IMR-90 (cell line): ENCODE results near the gene SLCO3A1. TPM values are rescaled to one million over a fixed set of nuclear protein-coding genes. Genes with fewer than 3 reads are reported as not detected.

ENCODE experiments used
- ATAC-seq: fragments of 200-7000 bp; cut with Tn5 transposase; 2 replicates; pipeline ENCODE4 v1.9.1; 2020; ENCODE audit warnings: low read depth, mild to moderate bottlenecking, moderate library complexity
- BruUV-seq: library from RNA; stranded (reverse); fragments of 400-500 nt; replicated peaks from 2 replicates; lab custom pipeline; 2021; lab: Mats Ljungman, UMichigan
- CTCF ChIA-PET: fragments of 300-600 bp; formaldehyde crosslinking; extraction: SDS; loops from one replicate; lab custom pipeline; 2021; ENCODE audit warnings: antibody characterized with exemption; lab: Yijun Ruan, JAX
- POLR2A ChIA-PET: fragments of 300-600 bp; sonication (Branson Sonifier 250); formaldehyde crosslinking; loops from one replicate; lab custom pipeline; 2022; ENCODE audit warnings: antibody characterized with exemption; ENCODE audit not compliant: unreplicated experiment; lab: Charles Lee
- DNase-seq: peaks from one replicate; pipeline ENCODE4 v3.0.0; 2013
- H2AFZ ChIP-seq: replicated peaks from 2 replicates; pipeline ENCODE3; 2013; ENCODE audit warnings: low read length, mild to moderate bottlenecking; ENCODE audit not compliant: poor library complexity
- H2AK5ac ChIP-seq: 2 replicates; pipeline ENCODE4 v1.6.1; 2013; ENCODE audit warnings: low read depth, low read length, inconsistent platforms
- H2AK9ac ChIP-seq: replicated peaks from 2 replicates; pipeline ENCODE3; 2013; ENCODE audit warnings: mild to moderate bottlenecking, low read depth, low read length, moderate library complexity; ENCODE audit not compliant: poor library complexity
- H2BK120ac ChIP-seq: 2 replicates; pipeline ENCODE4 v1.6.1; 2013; ENCODE audit warnings: low read depth, low read length, inconsistent platforms
- H2BK15ac ChIP-seq: 3 replicates; pipeline ENCODE4 v1.6.1; 2013; ENCODE audit warnings: low read depth, low read length, inconsistent platforms
- H2BK20ac ChIP-seq: 2 replicates; pipeline ENCODE4 v1.6.1; 2013; ENCODE audit warnings: low read depth, mild to moderate bottlenecking, inconsistent platforms, low read length, moderate library complexity
- H2BK5ac ChIP-seq: 2 replicates; pipeline ENCODE4 v1.6.1; 2013; ENCODE audit warnings: mild to moderate bottlenecking, low read depth, low read length, inconsistent platforms; ENCODE audit not compliant: poor library complexity, severe bottlenecking
- H3K14ac ChIP-seq: replicated peaks from 2 replicates; pipeline ENCODE4 v1.6.1; 2013; ENCODE audit warnings: low read depth, low read length, inconsistent platforms
- H3K18ac ChIP-seq: 2 replicates; pipeline ENCODE4 v1.6.1; 2013; ENCODE audit warnings: low read depth, low read length, control low read depth
- H3K23ac ChIP-seq: 2 replicates; pipeline ENCODE4 v1.6.1; 2013; ENCODE audit warnings: low read depth, low read length, inconsistent platforms
- H3K27ac ChIP-seq: 2 replicates; pipeline ENCODE4 v1.5.1; 2013; ENCODE audit warnings: mild to moderate bottlenecking, control low read depth, low read length; ENCODE audit not compliant: insufficient read depth
- H3K27me3 ChIP-seq: 2 replicates; pipeline ENCODE4 v1.6.1; 2013; ENCODE audit warnings: low read length; ENCODE audit not compliant: control insufficient read depth, insufficient read depth
- H3K36me3 ChIP-seq: 2 replicates; pipeline ENCODE4 v1.6.1; 2013; ENCODE audit warnings: low read length, mixed read lengths; ENCODE audit not compliant: control insufficient read depth, insufficient read depth
- H3K4ac ChIP-seq: 2 replicates; pipeline ENCODE4 v1.6.1; 2013; ENCODE audit warnings: low read depth, low read length, inconsistent platforms
- H3K4me1 ChIP-seq: 2 replicates; pipeline ENCODE4 v1.6.1; 2013; ENCODE audit warnings: low read length, mixed read lengths; ENCODE audit not compliant: control insufficient read depth, insufficient read depth
- H3K4me2 ChIP-seq: 2 replicates; pipeline ENCODE4 v1.6.1; 2013; ENCODE audit warnings: low read depth, mild to moderate bottlenecking, control low read depth, low read length, moderate library complexity
- H3K4me3 ChIP-seq: 2 replicates; pipeline ENCODE4 v1.5.1; 2013; ENCODE audit warnings: low read depth, mild to moderate bottlenecking, control low read depth, low read length, moderate library complexity; ENCODE audit not compliant: insufficient read depth
- H3K56ac ChIP-seq: 2 replicates; pipeline ENCODE4 v1.6.1; 2013; ENCODE audit warnings: low read length, inconsistent platforms; ENCODE audit not compliant: insufficient read depth; ENCODE audit errors: extremely low read depth
- H3K79me1 ChIP-seq, 2 experiments: 2 replicates each; pipeline ENCODE4 v1.6.1; 2013; ENCODE audit warnings: low read length in 2 of 2, inconsistent platforms in 1 of 2, low read depth in 1 of 2
- H3K9ac ChIP-seq: 2 replicates; pipeline ENCODE4 v1.6.1; 2013; ENCODE audit warnings: low read depth, low read length, control low read depth
- H3K9me1 ChIP-seq: 2 replicates; pipeline ENCODE4 v1.6.1; 2013; ENCODE audit warnings: low read length, inconsistent platforms; ENCODE audit not compliant: insufficient read depth
- H3K9me3 ChIP-seq: 2 replicates; pipeline ENCODE4 v1.6.1; 2013; ENCODE audit warnings: low read length; ENCODE audit not compliant: control insufficient read depth, insufficient read depth
- H4K20me1 ChIP-seq: 2 replicates; pipeline ENCODE4 v1.6.1; 2013; ENCODE audit warnings: low read length, inconsistent platforms; ENCODE audit not compliant: insufficient read depth
- H4K5ac ChIP-seq: 2 replicates; pipeline ENCODE4 v1.6.1; 2013; ENCODE audit warnings: mild to moderate bottlenecking, low read depth, low read length, control low read depth
- H4K8ac ChIP-seq, 2 experiments: 2 replicates each; pipeline ENCODE4 v1.6.1; 2013; ENCODE audit warnings: low read depth in 2 of 2, low read length in 2 of 2, control low read depth in 1 of 2, inconsistent platforms in 1 of 2
- H4K91ac ChIP-seq: 2 replicates; pipeline ENCODE4 v1.6.1; 2013; ENCODE audit warnings: low read depth, low read length, inconsistent platforms; ENCODE audit not compliant: insufficient read depth
- MAZ ChIP-seq: IDR thresholded peaks from 2 replicates; pipeline ENCODE4 v1.6.1; 2012; ENCODE audit warnings: low read depth, mild to moderate bottlenecking, low read length, improper control_type of control experiment, moderate library complexity, borderline replicate concordance
- MXI1 ChIP-seq: IDR thresholded peaks from 2 replicates; pipeline ENCODE4 v1.6.1; 2012; ENCODE audit warnings: low read depth, mild to moderate bottlenecking, low read length, moderate library complexity, borderline replicate concordance
- WGBS, 2 experiments: methylation state at CpG; one replicate each; pipeline versions ENCODE4 v1.1.5 to v1.1.7; 2013; ENCODE audit warnings: missing lambda C conversion rate in 2 of 2; ENCODE audit not compliant: insufficient read length in 1 of 2; ENCODE audit errors: extremely low coverage in 2 of 2; 5-methylcytosine and 5-hydroxymethylcytosine counted together
- dilution Hi-C: fragments of 300-500 bp; cut with HindIII; formaldehyde crosslinking; loops from one replicate; pipeline ENCODE4 v1.14.3; 2018; ENCODE audit warnings: low sequenced_read_pairs; ENCODE audit not compliant: unreplicated experiment
- in situ Hi-C: fragments of 300-500 bp; cut with MboI; formaldehyde crosslinking; loops from 3 replicates; pipeline ENCODE4 v1.14.3; 2019; ENCODE audit warnings: low sequenced_read_pairs, inconsistent platforms, mixed read lengths
- intact Hi-C: fragments of 100-400 bp; cut with micrococcal nuclease; formaldehyde crosslinking; loops from 2 replicates; pipeline ENCODE4 v1.10.0; 2022
- polyA plus RNA-seq, 3 experiments: library from polyadenylated mRNA; depleted of rRNA; stranded (reverse); fragments of >200 nt; gene quantifications; 2 replicates each; pipeline ENCODE4 v1.2.3, GENCODE V29; 2012; ENCODE audit warnings: low replicate concordance in 1 of 3
- total RNA-seq: library from RNA; depleted of rRNA; stranded (reverse); fragments of >200 nt; gene quantifications from 2 replicates; pipeline ENCODE4 v1.2.3, GENCODE V29; 2012

SLCO3A1 gene
- total and polyA plus RNA-seq, 2 of the 4 experiments (the other 2 are of a cell fraction): 4.7 to 8.1 TPM

DNA sequence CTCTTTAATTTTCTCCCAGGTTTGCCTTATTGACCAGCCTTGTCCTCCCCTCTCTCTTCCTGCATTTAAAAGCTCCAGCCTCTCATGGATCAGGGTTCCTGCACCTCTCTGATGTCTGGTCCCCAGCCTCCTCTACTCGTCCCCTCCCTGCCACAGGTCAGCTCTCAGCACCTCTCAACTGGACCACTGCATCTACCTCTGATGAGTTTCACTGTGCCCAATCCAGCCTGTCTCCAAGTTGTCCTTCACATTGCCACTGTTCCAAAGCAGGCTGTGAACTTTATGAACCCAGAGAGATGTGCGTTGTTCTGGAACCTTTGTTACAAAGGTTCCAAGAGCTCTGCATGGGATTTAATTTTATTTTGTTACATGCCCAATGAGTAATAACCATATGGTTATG lies 76.6 kb downstream of the SLCO3A1 start:
- Histone ChIP-seq H2BK5ac (no peak overlapping the region), H4K5ac (no peak overlapping the region), H3K36me3 (no peaks in the 10 kb centered on the region), H3K18ac (no peak overlapping the region), H2BK120ac (no peak overlapping the region), H3K79me1 (no peaks in the 10 kb centered on the region; a peak in 1 of 4 replicates), H3K9me3 (0 out of 2 replicates have a peak, but pooled peaks cover 1% of the 10 kb centered on the region), H3K9me1 (no peaks in the 10 kb centered on the region), H2AFZ (no peak overlapping the region), H3K9ac (no peak overlapping the region), H3K4ac (no peak overlapping the region), H3K23ac (no peak overlapping the region), H4K8ac (no peak overlapping the region), H3K4me3 (no peak overlapping the region), H4K91ac (no peak overlapping the region), H3K56ac (no peak overlapping the region), H2BK20ac (no peak overlapping the region), H4K20me1 (no peaks in the 10 kb centered on the region), H3K27ac (no peak overlapping the region), H3K4me1 (no peaks in the 10 kb centered on the region; the same call in 1 of the 2 replicates), H2BK15ac (no peak overlapping the region), H2AK5ac (no peak overlapping the region), H2AK9ac (no peak overlapping the region), H3K14ac (no peak overlapping the region; the same call in 1 of the 2 replicates), H3K4me2 (no peak overlapping the region), H3K27me3 (no peaks in the 10 kb centered on the region)
- no CpG with 5 or more reads among the region's 2 CpGs for WGBS, 2 experiments
- no peak for ATAC-seq
- BruUV-seq: no TSS peak
- TF ChIP-seq MAZ (no peak), MXI1 (no peak)
- in situ Hi-C loops (no loop called here), dilution Hi-C loops (no loop called here), intact Hi-C loops (no loop called here)
- no peak for DNase-seq
- POLR2A ChIA-PET: no interaction called here
- CTCF ChIA-PET: interaction anchor here (0.8 kb wide), 1 partner anchor 628 kb away, joined by 3 read pairs; no protein-coding TSS in a partner anchor
